ENCODE measurements around the gene TTC24. TPM values are rescaled to one million over a fixed set of nuclear protein-coding genes. Genes with fewer than 3 reads are reported as not detected.
A peak's percentile ranks its signal among the peaks of the same experiment; 100 is the strongest.

TTC24 gene
- total RNA-seq: not detected
- long read RNA-seq: 0 reads

DNA sequence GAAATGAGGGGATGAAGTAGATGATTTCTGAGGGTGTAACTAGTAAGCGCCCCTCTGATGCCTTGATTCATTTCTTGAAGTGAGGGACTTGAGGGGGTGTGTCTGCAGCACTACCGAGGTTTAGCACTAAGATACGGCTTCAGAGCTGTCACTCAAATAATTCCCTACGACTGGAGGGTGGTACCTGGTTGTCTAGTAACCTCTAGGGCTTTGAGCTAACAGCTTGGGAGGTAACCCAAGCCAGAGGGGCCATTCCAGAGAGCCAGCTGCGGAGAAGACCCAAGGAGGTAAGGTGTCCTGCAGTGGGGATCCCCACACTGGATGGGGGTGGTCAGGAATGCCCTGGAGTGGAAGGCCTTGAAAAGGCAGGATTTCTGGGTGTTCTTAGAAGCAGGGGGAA is at the start of gene TTC24:
TTC24 (plus strand) TSS at position 252 of the 400 bp plus-strand sequence. CDS start 1,642 bp downstream, outside the sequence.
- DNase-seq (ENCODE audit: missing footprints) (no peak), ATAC-seq (no peak)
- intact Hi-C loops (cut with DNase I): no loop called here

DNA sequence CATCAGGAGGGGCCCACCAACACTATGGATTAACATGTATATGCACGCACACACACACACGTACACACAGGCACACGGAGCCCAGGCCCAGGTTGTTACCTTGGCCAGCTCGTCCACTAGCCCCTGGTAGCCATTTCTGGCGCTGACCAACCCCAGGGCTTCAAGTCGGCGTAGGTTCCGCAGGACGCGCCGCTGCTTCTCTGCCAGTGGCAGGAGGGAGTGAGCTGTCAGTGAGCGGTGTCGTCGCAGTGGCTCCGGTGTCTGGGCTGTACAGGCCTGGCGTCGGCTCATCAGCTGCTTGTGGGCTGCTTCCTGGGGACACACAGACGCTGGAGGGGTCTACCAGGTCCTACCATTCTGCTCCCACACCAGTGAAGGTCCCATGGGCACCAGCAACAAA is 49.5 kb upstream of the TTC24 start:
- intact Hi-C loops (cut with DNase I): no loop called here
- DNase-seq (ENCODE audit: missing footprints) (no peak), ATAC-seq (no peak)

DNA sequence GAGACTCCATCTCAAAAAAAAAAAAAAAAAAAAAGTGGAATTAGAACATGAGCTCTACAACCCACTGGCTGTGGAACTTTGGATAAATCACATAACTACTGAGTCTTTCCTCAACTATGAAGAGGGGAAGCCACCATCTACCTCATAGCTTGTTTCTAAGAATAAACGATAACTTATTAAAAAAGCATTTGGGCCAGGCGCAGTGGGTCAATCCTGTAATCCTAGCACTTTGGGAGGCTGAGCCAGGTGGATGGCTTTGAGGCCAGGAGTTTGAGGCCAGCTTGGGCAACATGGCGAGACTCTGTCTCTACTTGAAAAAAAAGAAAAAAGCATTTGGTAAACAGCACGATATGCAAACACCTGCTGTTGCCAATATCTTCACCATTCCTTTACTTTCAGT is 47.1 kb upstream of the TTC24 start:
- DNase-seq (ENCODE audit: missing footprints) (no peak), ATAC-seq (no peak)
- intact Hi-C loops (cut with DNase I): no loop called here

DNA sequence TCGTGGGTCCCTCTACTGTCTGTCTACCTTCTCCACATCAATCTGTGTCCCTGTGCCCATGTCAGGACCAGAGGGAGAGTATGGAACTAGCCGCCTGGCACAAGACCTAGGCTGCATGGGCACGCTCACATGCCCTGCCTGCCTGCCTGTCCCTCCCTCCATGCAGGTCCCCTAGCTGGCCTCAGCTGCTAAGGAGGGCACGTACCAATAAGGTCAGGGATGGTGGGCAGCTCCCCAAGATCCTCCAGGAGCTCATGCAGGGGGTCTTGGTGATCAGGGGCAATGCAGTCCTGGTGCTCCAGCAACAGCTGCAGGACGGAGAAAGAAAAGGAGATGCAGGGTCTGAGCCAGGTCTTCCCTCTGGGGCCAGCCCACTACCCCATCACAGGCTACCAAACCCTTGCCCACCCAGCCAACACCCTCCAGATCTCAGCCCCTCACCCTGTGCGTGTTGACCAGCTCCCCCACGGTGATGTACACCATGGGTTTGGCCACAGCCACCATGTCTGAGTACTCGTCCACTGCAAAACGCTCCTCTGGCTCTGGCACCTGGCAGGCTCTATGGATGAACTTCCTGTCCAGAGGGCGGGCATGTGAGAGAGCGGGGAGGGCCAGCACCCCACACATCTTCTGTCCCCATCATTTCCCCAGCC is 45.8 kb upstream of the TTC24 start:
- intact Hi-C loops (cut with DNase I): no loop called here
- no peak for DNase-seq (ENCODE audit: missing footprints)
- no peak for ATAC-seq

DNA sequence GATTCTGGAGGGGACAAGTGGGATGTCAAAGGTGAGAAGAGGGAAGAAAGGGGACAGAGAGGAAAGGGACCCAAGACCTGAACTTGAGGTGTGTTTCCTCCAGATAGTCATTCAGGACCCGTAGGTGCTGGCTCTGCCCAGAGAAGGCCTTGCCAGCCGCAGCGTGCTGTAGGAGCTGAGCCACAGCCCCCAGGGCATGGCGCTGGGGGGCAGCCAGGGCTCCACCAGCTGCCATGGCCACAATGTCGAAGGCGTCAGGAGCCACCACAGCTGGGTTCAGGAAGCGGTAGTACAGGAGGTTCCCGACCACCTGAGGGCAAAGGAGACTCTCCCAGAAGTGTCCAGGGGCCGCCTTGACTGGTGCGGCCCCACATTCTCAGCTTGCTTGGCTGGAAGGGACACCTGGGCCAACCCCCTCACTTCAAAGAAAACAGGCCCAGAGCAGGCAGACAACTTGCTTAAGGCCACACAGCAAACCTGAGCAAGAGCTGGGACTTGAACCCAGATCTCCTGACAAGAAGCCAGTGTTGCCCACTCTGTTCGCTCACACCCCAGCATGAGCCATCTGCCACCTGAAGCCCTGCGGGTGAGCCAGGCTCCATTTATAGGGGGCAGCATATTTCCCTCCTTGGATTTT is 45.0 kb upstream of the TTC24 start:
- intact Hi-C loops (cut with DNase I): no loop called here
- no peak for ATAC-seq

DNA sequence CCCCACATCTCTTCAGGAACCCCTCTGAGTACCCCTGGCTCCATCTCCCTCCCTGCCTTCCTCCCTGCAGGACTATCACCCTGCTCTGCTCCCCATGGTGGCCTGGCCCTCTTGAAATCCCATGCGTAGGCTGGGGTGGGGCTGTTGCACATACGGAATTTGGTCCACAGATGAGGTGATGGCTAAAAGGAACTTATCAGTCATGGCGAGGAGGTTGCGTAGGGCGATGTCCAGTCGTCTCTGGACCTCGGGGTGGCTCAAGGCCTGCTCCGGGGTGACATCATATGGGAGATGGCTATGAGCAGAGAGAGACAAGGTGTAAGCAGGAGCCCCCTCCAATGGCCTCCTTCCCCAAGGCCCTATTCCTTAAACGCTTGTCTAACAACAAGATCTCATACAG is 42.5 kb upstream of the TTC24 start:
- intact Hi-C loops (cut with DNase I): no loop called here
- no peak for DNase-seq (ENCODE audit: missing footprints)
- ATAC-seq: no peak

More for the DNA sequence above, 45.0 kb upstream of the TTC24 start:
- no peak for DNase-seq (ENCODE audit: missing footprints)

DNA sequence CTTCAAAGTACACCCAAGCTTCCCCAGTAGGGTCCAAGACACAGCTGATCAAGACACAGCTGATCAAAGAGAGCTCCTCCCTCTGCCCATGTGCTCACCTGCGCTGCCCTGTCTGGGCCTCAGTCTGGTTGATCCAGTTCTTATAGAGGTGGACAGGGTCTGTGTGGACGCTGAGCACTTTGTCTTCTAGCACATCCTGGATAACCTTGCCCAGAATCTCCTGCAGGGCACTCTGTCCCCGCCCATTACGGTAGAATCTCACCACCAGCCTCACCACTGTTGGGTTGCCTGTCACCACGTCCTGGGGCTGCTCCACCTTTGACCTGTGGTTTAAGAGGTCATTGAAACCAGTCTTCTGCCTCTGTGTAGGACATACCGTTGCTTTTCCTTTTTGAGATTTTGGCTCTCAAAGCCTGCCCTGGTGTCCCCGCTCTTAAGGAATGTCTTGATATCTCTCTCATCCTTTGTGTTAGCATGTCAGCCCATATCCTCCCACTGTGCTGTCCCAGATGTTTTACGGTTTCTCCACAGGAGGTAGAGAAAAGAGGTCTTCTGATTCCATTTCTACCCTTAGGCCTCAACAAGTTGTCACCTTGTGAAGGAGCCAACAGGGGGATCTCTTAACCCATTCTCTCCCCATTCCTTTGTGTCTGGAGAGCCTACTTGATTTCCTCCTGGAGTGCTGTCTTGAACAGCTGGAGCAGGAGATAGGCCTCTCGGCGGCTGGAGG is 40.6 kb upstream of the TTC24 start:
- intact Hi-C loops (cut with DNase I): no loop called here
- no peak for DNase-seq (ENCODE audit: missing footprints)
- no peak for ATAC-seq

DNA sequence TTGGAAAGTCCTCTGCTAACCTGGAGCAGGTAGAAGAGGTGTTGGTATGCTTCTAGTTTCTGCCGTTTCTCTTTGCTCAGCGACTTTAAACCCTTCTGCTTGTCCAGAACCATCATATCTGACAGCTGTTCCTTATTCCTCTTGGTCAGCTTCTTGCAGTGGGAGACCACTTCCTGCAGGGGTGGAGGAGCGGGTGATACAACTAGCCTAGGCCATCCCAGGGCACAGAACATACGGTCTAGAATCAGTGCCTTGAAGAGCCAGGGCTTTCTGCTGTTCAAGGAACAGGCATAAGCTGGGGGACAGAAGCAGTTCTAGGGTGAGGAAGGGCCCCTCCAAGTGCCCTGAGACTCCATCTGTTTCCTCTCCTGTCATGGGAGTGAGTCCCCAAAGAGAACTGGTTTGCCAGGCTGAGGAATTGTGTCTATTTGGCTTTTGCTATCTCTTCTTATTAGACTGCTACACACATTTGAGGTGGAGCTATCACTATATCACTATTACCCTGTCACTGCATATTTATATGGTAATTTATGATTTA is 39.6 kb upstream of the TTC24 start:
- DNase-seq (ENCODE audit: missing footprints): no peak
- intact Hi-C loops (cut with DNase I): no loop called here
- ATAC-seq: peak; percentile 48

DNA sequence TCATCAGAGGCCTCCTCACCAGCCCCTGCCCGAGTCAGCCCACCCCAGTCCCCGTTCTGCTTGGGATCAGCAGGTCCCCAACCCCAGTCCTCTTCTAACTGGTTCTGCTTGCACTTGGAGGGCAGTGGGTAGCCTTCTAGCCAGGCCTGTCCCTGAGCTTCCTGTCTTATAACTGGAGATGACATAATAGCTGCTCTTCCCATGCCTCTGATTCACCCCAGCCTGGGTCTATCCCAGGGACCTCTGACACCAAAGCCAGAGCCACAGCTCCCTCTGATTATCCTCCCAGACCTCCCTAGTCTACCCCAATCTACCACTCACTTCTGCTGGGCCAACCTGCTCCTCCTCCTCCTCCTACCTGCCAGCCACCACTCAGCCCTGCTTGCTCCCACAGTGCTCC is 38.6 kb upstream of the TTC24 start:
- DNase-seq (ENCODE audit: missing footprints) (no peak), ATAC-seq (no peak)
- intact Hi-C loops (cut with DNase I): no loop called here

DNA sequence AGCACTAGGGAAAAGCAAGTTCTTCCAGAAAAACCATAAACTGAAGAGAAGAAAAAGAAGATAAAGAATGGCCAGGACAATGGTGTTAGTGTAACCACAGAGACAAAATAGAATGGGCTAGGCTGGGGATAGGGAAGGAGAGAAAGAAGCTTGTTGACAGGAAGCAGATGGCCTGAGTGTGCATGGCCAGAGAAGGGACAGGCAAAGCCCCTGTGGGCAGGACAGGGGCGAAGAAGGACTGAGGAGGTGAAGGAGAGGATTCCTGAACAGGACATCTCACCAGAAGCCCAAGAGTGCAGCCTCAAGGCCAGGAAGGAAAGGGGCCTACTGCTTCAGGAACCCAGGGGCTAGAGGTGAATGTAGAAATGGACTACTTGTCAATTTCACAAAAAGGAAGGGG is 36.5 kb upstream of the TTC24 start:
- ATAC-seq (no peak), DNase-seq (ENCODE audit: missing footprints) (no peak)
- intact Hi-C loops (cut with DNase I): no loop called here

DNA sequence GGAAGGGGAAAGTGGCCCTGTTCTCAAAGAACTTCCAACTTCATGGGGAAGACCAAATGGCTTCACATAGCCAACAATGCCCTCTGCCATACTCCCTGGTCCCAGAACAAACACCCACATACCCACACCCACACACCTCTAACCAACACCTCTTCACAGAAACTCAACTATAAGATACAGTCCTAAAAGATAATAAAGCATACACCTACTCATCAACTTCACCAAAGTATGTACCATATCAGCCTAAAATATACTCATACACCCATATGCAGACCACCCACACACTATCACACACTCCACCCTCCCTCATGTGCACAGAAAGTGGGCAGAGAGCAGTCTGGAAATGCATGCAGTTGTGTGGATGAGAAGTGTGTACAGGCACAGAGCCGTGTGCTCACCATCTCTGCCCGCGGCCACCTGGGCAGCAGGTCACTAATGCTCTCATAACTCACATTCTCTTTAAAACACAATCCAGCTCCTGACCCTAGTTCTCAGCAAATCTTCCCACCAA is 34.9 kb upstream of the TTC24 start:
- ATAC-seq: no peak
- intact Hi-C loops (cut with DNase I): no loop called here
- no peak for DNase-seq (ENCODE audit: missing footprints)

DNA sequence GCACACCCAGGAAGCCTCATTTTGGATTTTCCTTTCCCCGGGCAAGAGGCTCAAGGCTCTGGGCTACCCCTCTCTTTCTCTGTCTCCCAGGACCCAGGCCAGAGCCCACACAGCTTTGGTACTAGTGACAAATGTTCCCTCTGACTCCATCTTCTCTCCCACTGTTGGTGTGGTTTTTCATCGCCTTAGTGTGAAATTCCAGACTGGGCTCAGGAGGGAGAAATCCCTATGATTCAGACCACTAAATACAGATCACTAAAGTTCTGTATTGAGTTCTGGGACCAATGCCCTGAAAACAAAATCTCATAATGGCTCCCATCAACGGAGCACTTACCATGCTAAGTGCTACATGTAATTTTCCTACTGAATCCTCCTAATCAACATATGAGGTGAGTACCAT is 33.3 kb upstream of the TTC24 start:
- no peak for DNase-seq (ENCODE audit: missing footprints)
- ATAC-seq: no peak
- intact Hi-C loops (cut with DNase I): no loop called here

DNA sequence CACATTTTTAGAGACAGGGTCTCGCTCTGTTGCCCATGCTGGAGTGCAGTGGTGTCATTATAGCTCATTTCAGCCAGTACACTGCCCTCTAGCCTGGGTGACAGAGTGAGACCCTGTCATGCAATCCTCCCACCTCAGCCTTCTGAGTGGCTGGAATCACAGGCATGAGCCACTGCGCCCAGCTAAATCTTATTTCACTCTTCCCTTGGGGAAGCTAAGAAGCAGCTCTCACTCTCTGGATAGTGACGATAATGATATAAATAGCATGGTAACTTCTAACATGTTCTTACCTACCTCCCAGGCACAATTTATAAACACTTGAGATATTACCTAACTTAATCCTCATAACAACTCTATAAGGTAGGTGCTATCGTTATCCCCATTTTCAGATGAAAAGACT is 32.1 kb upstream of the TTC24 start:
- ATAC-seq (no peak), DNase-seq (ENCODE audit: missing footprints) (no peak)
- intact Hi-C loops (cut with DNase I): no loop called here

DNA sequence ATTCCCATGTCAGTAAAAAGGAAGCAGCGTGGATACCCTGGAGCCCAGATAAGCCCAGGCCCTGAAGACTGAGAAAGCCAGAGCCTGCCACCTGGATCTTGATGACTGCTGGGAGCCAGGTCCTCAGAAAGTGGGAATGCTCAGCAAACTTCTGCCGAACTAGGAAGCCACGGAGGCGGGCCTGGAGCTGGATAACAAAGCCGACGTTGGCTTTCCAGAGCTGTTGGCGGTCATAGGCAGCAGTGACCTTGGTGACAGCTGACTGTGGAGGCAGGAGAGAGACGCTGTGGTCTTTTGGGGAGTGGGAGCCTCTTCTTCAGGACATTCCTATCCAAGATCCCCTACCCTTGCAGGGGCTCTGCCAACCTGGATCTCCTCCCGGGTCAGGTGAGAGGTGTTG is 31.5 kb upstream of the TTC24 start:
- no peak for ATAC-seq

DNA sequence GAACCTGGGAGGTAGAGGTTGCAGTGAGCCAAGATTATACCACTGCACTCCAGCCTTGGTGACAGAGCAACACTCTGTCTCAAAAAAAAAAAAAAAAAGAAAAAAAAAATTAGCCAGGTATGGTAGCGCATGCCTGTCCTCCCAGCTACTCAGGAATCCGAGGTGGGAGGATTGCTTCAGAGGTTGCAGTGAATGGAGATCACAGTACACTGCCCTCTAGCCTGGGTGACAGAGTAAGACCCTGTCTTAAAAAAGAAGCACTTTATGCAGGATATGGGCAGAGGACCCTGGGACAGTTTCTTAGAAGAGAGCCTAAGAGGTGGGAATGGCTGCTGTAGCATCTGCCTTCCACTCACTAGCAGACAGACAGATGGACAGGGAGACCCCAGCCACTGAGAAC is 30.1 kb upstream of the TTC24 start:
- no peak for DNase-seq (ENCODE audit: missing footprints)
- no peak for ATAC-seq
- intact Hi-C loops (cut with DNase I): no loop called here

More for the DNA sequence above, 31.5 kb upstream of the TTC24 start:
- no peak for DNase-seq (ENCODE audit: missing footprints)
- intact Hi-C loops (cut with DNase I): no loop called here

DNA sequence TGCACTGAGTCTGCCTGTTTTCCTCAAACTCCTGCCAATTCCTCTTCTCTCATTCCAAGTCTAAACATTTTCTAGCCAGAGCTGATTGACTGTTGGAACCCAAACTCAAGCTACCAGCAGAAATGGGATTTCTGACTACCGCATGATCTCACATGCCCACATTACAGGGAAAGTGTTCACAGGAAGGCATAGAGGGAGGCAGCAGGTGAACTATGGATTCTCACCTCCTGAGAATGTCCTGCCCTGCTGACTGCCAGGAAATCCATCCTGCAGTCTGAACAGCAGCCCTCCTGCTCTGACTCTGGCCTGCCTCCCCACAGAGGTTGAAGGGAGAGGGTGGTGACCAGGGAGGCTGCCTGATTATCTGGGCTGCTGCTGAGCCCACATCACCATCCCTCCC is 29.7 kb upstream of the TTC24 start:
- intact Hi-C loops (cut with DNase I): no loop called here
- no peak for ATAC-seq
- no peak for DNase-seq (ENCODE audit: missing footprints)

DNA sequence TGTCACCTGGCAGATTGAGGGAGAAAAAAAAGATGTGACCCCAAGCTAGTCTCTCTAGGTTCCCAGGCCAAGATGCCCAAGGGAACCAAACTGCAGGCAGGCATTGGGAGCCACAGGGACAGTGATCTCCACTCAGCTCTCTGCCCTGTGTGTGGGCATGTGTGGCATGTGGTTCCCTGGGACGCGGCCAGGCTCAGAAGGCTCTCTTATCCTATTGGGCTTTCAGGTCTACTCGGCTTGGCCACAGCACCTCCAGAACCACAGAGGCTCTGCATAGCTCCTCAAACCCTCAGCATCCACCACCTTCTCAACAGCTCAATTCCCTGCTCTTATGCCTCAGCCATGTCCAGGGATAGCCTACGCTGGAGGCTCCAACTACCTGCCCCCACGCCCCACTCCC is 29.2 kb upstream of the TTC24 start:
- intact Hi-C loops (cut with DNase I): no loop called here
- peak; percentile 75 for ATAC-seq
- DNase-seq (ENCODE audit: missing footprints): peak; percentile 76

DNA sequence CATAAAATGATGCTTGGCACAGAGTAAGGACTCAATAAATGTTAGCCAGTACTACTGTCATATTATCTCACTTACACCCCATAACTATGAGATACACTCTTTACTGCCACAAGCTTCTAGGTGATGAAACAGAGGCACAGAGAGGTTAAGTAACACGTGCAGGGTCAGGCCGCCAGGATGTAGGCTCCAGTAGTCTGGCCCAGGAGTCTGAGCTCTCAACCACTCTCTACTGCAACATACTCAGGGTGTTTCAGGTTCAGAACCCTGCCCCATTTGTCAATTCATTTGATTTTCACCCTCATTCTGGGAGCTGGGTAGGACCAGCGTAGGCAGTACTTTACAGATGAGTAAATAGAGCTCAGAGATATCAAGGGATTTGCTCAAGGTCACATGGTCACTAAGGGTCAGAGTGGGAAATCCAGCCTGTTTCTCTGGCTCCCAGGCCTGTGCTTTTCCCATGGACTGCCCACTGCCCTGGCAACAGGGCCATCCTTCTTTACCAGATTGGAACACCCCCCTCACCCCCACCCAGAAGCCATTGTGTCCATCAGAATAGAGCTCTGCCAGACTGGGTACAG is 28.4 kb upstream of the TTC24 start:
- no peak for DNase-seq (ENCODE audit: missing footprints)
- intact Hi-C loops (cut with DNase I): no loop called here
- no peak for ATAC-seq

DNA sequence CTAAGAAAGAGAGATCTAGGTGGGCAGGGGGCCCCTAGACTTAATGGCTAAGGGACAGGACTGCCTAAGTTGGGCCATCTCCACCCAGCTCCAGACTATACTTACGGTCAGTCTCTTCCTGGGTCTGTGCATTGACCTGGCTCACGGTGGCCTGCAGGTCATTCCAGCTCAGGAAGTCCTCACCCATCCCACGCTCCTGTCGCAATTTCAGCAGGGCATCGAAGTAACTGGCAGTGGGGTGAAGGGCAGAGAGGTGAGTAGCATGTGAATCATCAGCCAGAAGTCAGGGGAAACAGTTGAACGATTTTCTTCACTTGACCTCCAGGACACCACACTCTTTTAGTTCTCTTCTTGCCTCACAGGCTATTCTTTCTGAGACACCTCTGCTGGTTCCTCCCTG is 27.7 kb upstream of the TTC24 start:
- intact Hi-C loops (cut with DNase I): no loop called here
- ATAC-seq: no peak
- DNase-seq (ENCODE audit: missing footprints): no peak
